CD14-positive monocyte (primary cell): ENCODE data around the gene PIP5K1C. TPM values are rescaled to one million over a fixed set of nuclear protein-coding genes. Genes with fewer than 3 reads are reported as not detected.
A peak's percentile ranks its signal among the peaks of the same experiment; 100 is the strongest.
"Not testable (repeated sequence)": the region's sequence is repeated elsewhere in the genome, so short reads cannot be mapped to it uniquely, and the experiment has no call there.

ENCODE experiments used
- DNase-seq, 3 donors: peaks; one replicate each; pipeline ENCODE4 v3.0.0-alpha.2; 2011 to 2022
- H2AFZ ChIP-seq: 2 replicates; pipeline ENCODE4 v1.6.0; 2012; ENCODE audit warnings: mild to moderate bottlenecking, low read depth, low read length, inconsistent platforms; ENCODE audit not compliant: insufficient read depth, poor library complexity, severe bottlenecking
- H3K27ac ChIP-seq, 2 donors: 1 replicate in 1 of 2; 2 replicates in 1 of 2; pipeline ENCODE4 v1.5.1; 2012 to 2013; ENCODE audit warnings: low read length in 2 of 2, control low read depth in 1 of 2, inconsistent platforms in 1 of 2, low read depth in 1 of 2, mild to moderate bottlenecking in 1 of 2
- H3K27me3 ChIP-seq, 2 donors: one replicate each; pipeline versions ENCODE4 v1.6.0 to v1.6.1; 2011 to 2013; ENCODE audit warnings: low read length in 2 of 2; ENCODE audit not compliant: control insufficient read depth in 2 of 2, insufficient read depth in 2 of 2
- H3K36me3 ChIP-seq, 2 donors: replicated peaks in 1 of 2; 1 replicate in 1 of 2; 2 replicates in 1 of 2; pipeline versions ENCODE4 v1.5.1 to v1.6.1; 2012 to 2013; ENCODE audit warnings: low read length in 2 of 2, control low read depth in 1 of 2, inconsistent platforms in 1 of 2, mild to moderate bottlenecking in 1 of 2; ENCODE audit not compliant: insufficient read depth in 2 of 2, control insufficient read depth in 1 of 2
- H3K4me1 ChIP-seq, 2 donors: 1 replicate in 1 of 2; 2 replicates in 1 of 2; pipeline versions ENCODE4 v1.5.1 to v1.6.1; 2012 to 2013; ENCODE audit warnings: low read length in 2 of 2, control low read depth in 1 of 2, inconsistent platforms in 1 of 2, mild to moderate bottlenecking in 1 of 2, moderate library complexity in 1 of 2; ENCODE audit not compliant: insufficient read depth in 2 of 2, control insufficient read depth in 1 of 2
- H3K4me2 ChIP-seq: replicated peaks from 2 replicates; pipeline ENCODE3; 2012; ENCODE audit warnings: low read length, moderate library complexity, mild to moderate bottlenecking; ENCODE audit not compliant: poor library complexity, severe bottlenecking; ENCODE audit errors: extremely low read depth
- H3K4me3 ChIP-seq, 3 experiments: fragments of 200-600 bp in 1 of 3; sonication (generic) in 1 of 3; replicated peaks in 1 of 3; 1 replicate in 2 of 3; 2 replicates in 1 of 3; pipeline ENCODE4 v1.5.1; 2011 to 2013; ENCODE audit warnings: low read length in 3 of 3, mild to moderate bottlenecking in 3 of 3, control low read depth in 2 of 3, low read depth in 2 of 3, inconsistent platforms in 1 of 3, moderate library complexity in 1 of 3
- H3K79me2 ChIP-seq: 2 replicates; pipeline ENCODE4 v1.6.0; 2012; ENCODE audit warnings: mild to moderate bottlenecking, control low read depth, inconsistent platforms, low read length, moderate library complexity; ENCODE audit not compliant: insufficient read depth
- H3K9ac ChIP-seq: 2 replicates; pipeline ENCODE4 v1.6.0; 2017; ENCODE audit warnings: low read length, mild to moderate bottlenecking; ENCODE audit not compliant: insufficient read depth, poor library complexity, severe bottlenecking
- H3K9me3 ChIP-seq, 2 donors: replicated peaks in 1 of 2; 1 replicate in 1 of 2; 2 replicates in 1 of 2; pipeline versions ENCODE4 v1.5.1 to v1.6.1; 2012 to 2013; ENCODE audit warnings: low read length in 2 of 2, control low read depth in 1 of 2; ENCODE audit not compliant: control insufficient read depth in 1 of 2, insufficient read depth in 1 of 2
- H4K20me1 ChIP-seq: 2 replicates; pipeline ENCODE4 v1.6.0; 2012; ENCODE audit warnings: mild to moderate bottlenecking, low read length, control low read depth, moderate library complexity; ENCODE audit not compliant: insufficient read depth
- H3K27ac Mint-ChIP-seq, 7 donors: one replicate each; pipeline ENCODE4 v1.8.0; 2020; ENCODE audit warnings: mild to moderate bottlenecking in 7 of 7, mixed read lengths in 7 of 7, moderate library complexity in 6 of 7, inconsistent platforms in 2 of 7
- H3K27me3 Mint-ChIP-seq, 3 donors: one replicate each; pipeline ENCODE4 v1.8.0; 2021 to 2022; ENCODE audit warnings: low read depth in 3 of 3, mild to moderate bottlenecking in 3 of 3, mixed read lengths in 3 of 3, moderate library complexity in 3 of 3, inconsistent platforms in 1 of 3
- H3K36me3 Mint-ChIP-seq, 2 donors: one replicate each; pipeline ENCODE4 v1.8.0; 2020; ENCODE audit warnings: mixed read lengths in 2 of 2, inconsistent platforms in 1 of 2, mild to moderate bottlenecking in 1 of 2
- H3K4me1 Mint-ChIP-seq: one replicate; pipeline ENCODE4 v1.8.0; 2020; ENCODE audit warnings: mild to moderate bottlenecking, mixed read lengths
- H3K4me3 Mint-ChIP-seq, 2 donors: one replicate each; pipeline ENCODE4 v1.8.0; 2020; ENCODE audit warnings: mild to moderate bottlenecking in 2 of 2, mixed read lengths in 2 of 2, moderate library complexity in 1 of 2
- H3K9me3 Mint-ChIP-seq, 7 donors: one replicate each; pipeline ENCODE4 v1.8.0; 2020 to 2022; ENCODE audit warnings: mixed read lengths in 7 of 7, mild to moderate bottlenecking in 6 of 7, moderate library complexity in 6 of 7, inconsistent platforms in 2 of 7
- WGBS: methylation state at CpG from one replicate; pipeline ENCODE4 v1.1.5; 2013; ENCODE audit warnings: missing lambda C conversion rate; ENCODE audit not compliant: insufficient coverage; 5-methylcytosine and 5-hydroxymethylcytosine counted together
- intact Hi-C, 2 donors: fragments of 100-400 bp; cut with micrococcal nuclease; formaldehyde crosslinking; loops; one replicate each; pipeline versions ENCODE4 v1.15.0 to v1.15.1; 2023
- polyA plus RNA-seq, 3 donors: library from polyadenylated mRNA; depleted of rRNA in 1 of 3; unstranded in 2 of 3; stranded (reverse) in 1 of 3; fragments of 300-500 nt in 2 of 3; fragments of >200 nt in 1 of 3; fragmentation: Illumina TruSeq in 2 of 3; gene quantifications; 1 replicate in 2 of 3; 2 replicates in 1 of 3; pipeline ENCODE4 v1.2.3, GENCODE V29; 2012 to 2021
- TF ChIP-seq, protein P1 (sequence below): fragments of 200-600 bp; IDR thresholded peaks from one replicate; pipeline ENCODE4 v1.8.0; 2022; ENCODE audit warnings: antibody characterized with exemption, mild to moderate bottlenecking

Gene PIP5K1C
- polyA plus RNA-seq, 3 donors = 6.5 to 19.5 (median 10.1) TPM

GRCh38 chr19:3632098-3632497 lies 68.2 kb downstream of the PIP5K1C start:
- Mint-ChIP-seq H3K27ac (peak overlapping the region in 1 of 7 donors; percentile 77), H3K9me3 (no peaks in the 10 kb centered on the region), H3K4me3 (no peak overlapping the region), H3K27me3 (peaks cover 0 to 2% (median 2%) of the 10 kb centered on the region in 3 donors), H3K4me1 (no peaks in the 10 kb centered on the region), H3K36me3 (peaks cover 19 to 50% of the 10 kb centered on the region in 2 donors)
- Histone ChIP-seq H3K36me3 (peaks cover 33 to 34% of the 10 kb centered on the region in 2 donors), H3K27me3 (no peaks in the 10 kb centered on the region), H3K4me2 (no peak overlapping the region), H3K79me2 (no peaks in the 10 kb centered on the region), H3K9me3 (no peaks in the 10 kb centered on the region), H3K27ac (no peak overlapping the region), H3K4me3 (no peak overlapping the region), H2AFZ (no peak overlapping the region), H3K9ac (no peak overlapping the region), H4K20me1 (no peaks in the 10 kb centered on the region), H3K4me1 (peaks cover 4% of the 10 kb centered on the region in 2 donors)
- WGBS = 93% methylated on average over 11 of the region's 16 CpGs
- no peak for DNase-seq
- intact Hi-C loops = no loop called here
- TF ChIP-seq, protein P1, sequence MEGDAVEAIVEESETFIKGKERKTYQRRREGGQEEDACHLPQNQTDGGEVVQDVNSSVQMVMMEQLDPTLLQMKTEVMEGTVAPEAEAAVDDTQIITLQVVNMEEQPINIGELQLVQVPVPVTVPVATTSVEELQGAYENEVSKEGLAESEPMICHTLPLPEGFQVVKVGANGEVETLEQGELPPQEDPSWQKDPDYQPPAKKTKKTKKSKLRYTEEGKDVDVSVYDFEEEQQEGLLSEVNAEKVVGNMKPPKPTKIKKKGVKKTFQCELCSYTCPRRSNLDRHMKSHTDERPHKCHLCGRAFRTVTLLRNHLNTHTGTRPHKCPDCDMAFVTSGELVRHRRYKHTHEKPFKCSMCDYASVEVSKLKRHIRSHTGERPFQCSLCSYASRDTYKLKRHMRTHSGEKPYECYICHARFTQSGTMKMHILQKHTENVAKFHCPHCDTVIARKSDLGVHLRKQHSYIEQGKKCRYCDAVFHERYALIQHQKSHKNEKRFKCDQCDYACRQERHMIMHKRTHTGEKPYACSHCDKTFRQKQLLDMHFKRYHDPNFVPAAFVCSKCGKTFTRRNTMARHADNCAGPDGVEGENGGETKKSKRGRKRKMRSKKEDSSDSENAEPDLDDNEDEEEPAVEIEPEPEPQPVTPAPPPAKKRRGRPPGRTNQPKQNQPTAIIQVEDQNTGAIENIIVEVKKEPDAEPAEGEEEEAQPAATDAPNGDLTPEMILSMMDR = no peak

DNA sequence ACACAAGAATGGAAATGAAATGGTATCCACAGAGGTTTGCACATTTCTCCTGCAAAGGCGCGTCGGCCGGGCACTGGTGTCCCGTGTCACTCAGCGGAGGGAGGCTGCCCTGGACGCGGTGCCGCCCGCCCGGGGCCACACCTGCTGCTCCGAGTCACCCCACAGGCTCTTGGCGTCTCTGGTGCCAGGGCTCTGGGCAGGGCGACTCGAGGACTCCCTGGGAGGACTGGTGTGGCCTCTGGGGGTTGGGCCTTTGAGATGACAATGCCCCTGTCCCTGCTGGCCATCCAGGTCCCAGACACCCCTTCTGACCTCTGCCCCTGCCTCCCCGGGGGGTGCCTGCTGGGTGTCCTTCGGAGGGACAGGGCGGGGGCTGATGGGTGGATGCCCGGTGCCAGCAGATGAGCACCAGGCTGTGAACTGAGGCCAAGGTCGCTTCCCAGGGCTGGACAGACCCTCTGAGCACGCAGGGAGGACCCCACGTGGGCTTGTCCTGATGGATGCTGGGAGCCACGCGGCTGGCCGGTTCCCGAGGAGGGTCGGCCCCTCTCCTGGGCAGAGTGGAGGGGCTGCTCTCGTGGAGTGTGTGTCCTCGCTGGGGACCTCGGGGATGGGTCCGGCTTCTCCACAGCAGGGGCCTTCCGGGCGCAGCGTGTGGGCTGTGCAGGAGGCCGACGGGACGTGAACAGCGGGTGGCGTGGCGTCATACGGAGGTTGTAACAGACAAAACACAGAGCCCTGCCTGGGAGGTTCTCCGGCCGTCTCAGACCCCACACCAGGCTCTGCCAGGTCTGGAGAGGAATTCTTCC lies 69.0 kb downstream of the PIP5K1C start:
- H3K27ac ChIP-seq = no peak overlapping the region
- H3K79me2 ChIP-seq = peaks cover 2% of the 10 kb centered on the region
- no peak overlapping the region for H3K27ac Mint-ChIP-seq
- peaks cover under 1% of the 10 kb centered on the region for H4K20me1 ChIP-seq
- H3K4me1 ChIP-seq = peaks cover 4 to 6% of the 10 kb centered on the region in 2 donors
- peaks cover under 1% of the 10 kb centered on the region for H3K4me1 Mint-ChIP-seq
- peaks cover 0 to 2% (median under 1%) of the 10 kb centered on the region in 3 donors for H3K27me3 Mint-ChIP-seq
- no peak overlapping the region for H3K4me3 Mint-ChIP-seq
- no peaks in the 10 kb centered on the region for H3K9me3 ChIP-seq
- no peaks in the 10 kb centered on the region for H3K9me3 Mint-ChIP-seq
- 95% methylated on average over 39 of the region's 43 CpGs for WGBS
- H3K36me3 ChIP-seq = peaks cover 25% of the 10 kb centered on the region in 2 donors
- H2AFZ ChIP-seq = no peak overlapping the region
- peaks cover 14 to 41% of the 10 kb centered on the region in 2 donors for H3K36me3 Mint-ChIP-seq
- DNase-seq = no peak
- no peak overlapping the region for H3K4me2 ChIP-seq
- no peak overlapping the region for H3K9ac ChIP-seq
- no peak overlapping the region for H3K4me3 ChIP-seq
- intact Hi-C loops = no loop called here
- no peaks in the 10 kb centered on the region for H3K27me3 ChIP-seq
- TF ChIP-seq, protein P1 = no peak

DNA sequence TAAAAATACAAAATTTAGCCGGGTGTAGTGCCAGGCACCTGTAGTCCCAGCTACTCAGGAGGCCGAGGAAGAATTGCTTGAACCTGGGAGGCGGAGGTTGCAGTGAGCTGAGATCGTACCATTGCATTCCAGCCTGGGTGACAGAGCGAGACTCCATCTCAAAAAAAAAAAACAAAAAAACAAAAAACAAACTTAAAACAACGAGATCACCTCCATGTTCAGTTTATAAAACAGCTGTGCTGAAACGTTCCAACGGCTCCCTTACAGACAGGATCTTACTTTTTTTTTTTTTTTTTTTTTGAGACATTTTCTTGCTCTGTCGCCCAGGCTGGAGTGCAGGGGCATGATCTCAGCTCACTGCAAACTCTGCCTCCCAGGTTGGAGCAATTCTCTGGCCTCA lies 71.5 kb downstream of the PIP5K1C start:
- intact Hi-C loops = loop anchor here (5.0 kb wide), 2 partner anchors 71 to 81 kb away; partner anchors contain the start of gene MFSD12 (in 1 of the 2)

More for the DNA sequence above, 71.5 kb downstream of the PIP5K1C start:
- not testable (repeated sequence) for H3K27ac Mint-ChIP-seq, H3K4me3 Mint-ChIP-seq, H3K27me3 ChIP-seq, H3K4me2 ChIP-seq, H3K9ac ChIP-seq, H3K9me3 ChIP-seq, H3K4me3 ChIP-seq, H3K27ac ChIP-seq, H3K27me3 Mint-ChIP-seq, H2AFZ ChIP-seq, DNase-seq, H3K9me3 Mint-ChIP-seq
- H3K36me3 Mint-ChIP-seq = peaks cover 12 to 35% of the 10 kb centered on the region in 2 donors
- H3K4me1 ChIP-seq = peaks cover 17 to 25% of the 10 kb centered on the region in 2 donors
- H4K20me1 ChIP-seq = peaks cover 25% of the 10 kb centered on the region
- H3K36me3 ChIP-seq = peaks cover 22 to 26% of the 10 kb centered on the region in 2 donors
- H3K4me1 Mint-ChIP-seq = peaks cover 21% of the 10 kb centered on the region
- peaks cover 27% of the 10 kb centered on the region for H3K79me2 ChIP-seq
- WGBS = 85% methylated on average over 7 of the region's 9 CpGs
